Measurements from ENCODE around the gene IFRD1.
A peak's percentile ranks its signal among the peaks of the same experiment; 100 is the strongest.
"Not testable (repeated sequence)": the region's sequence is repeated elsewhere in the genome, so short reads cannot be mapped to it uniquely, and the experiment has no call there.

Gene IFRD1

GRCh38 chr7:112450807-112451761 lies 824 bp downstream of the IFRD1 start:
- Histone ChIP-seq H3K4me1 (peaks cover 0 to 41% (median 21%) of the 10 kb centered on the region in 4 donors), H3K9me3 (no peaks in the 10 kb centered on the region), H3K27me3 (no peaks in the 10 kb centered on the region), H3K4me3 (peak overlapping the region; percentile 98 to 99), H3K27ac (peak overlapping the region; percentile 99 to 100), H3K36me3 (peaks cover 4 to 6% (median 5%) of the 10 kb centered on the region in 3 donors)
- intact Hi-C loops (cut with DNase I; ENCODE audit: low total_unique reads), result loop anchor here (5.0 kb wide), 1 partner anchor 244 kb away; the partner anchor contains the start of genes DOCK4 and ZNF277
- DNase-seq, result peak; percentile 96 to 98
- no peak for TF ChIP-seq CTCF (IDR thresholded peaks at IDR 0.05)

- no peak for TF ChIP-seq CTCF (IDR thresholded peaks at IDR 0.05)
- peak overlapping the region; percentile 99 to 100 for H3K27ac ChIP-seq
- no peaks in the 10 kb centered on the region for H3K9me3 ChIP-seq
- H3K27me3 ChIP-seq, result no peaks in the 10 kb centered on the region
- H3K4me1 ChIP-seq, result peaks cover 0 to 41% (median 21%) of the 10 kb centered on the region in 4 donors
- peak; percentile 91 to 92 for DNase-seq
- peak overlapping the region; percentile 98 to 99 for H3K4me3 ChIP-seq
- H3K36me3 ChIP-seq, result peaks cover 14 to 18% (median 17%) of the 10 kb centered on the region in 3 donors
- intact Hi-C loops (cut with DNase I; ENCODE audit: low total_unique reads), result loop anchor here (5.0 kb wide), 1 partner anchor 245 kb away; the partner anchor contains the start of genes DOCK4 and ZNF277
Observed at GRCh38 chr7:112452102-112452888, 2.0 kb downstream of the IFRD1 start.

DNA sequence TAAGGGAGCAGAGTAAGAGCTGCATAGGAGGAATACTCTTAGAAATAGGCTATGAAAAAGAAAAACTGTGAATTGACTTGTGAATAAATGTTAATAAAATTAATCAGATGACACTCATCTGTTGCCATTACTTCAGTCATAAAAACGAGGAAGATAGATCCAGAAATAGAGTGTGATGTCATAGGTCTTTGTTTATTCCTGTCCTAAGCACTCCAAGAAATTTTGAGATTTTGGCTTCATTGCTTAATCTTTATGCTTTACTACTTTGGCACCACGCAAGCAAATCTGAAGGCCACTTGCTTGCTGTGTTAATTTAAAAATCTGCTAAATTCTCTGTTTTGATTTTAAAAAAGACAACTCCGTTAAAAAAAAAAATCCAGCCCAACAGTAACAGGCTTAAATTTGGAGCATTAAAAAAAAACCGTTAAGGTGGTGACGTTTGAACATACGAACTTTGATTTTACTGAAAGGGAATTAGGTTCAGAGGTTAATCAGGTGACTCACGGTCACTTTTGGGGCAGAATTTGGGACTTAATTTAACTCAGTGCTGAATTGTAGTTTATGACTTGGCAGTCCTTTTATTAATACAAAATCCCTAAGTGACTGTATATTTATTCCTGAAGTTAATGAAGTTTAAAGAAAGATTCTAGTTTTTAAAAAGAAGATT lies 3.4 kb downstream of the IFRD1 start:
- H3K4me3 ChIP-seq, result peak overlapping the region; percentile 98 to 99
- no peak for TF ChIP-seq CTCF (IDR thresholded peaks at IDR 0.05)

GRCh38 chr7:112454191-112454590 lies 3.9 kb downstream of the IFRD1 start:
- H3K27ac ChIP-seq, result peak overlapping the region; percentile 99 to 100
- H3K4me1 ChIP-seq, result peaks cover 0 to 41% (median 20%) of the 10 kb centered on the region in 4 donors
- DNase-seq, result peak in 1 of 2 donors; percentile 27
- H3K36me3 ChIP-seq, result peaks cover 29 to 37% (median 32%) of the 10 kb centered on the region in 3 donors
- peak overlapping the region; percentile 98 to 99 for H3K4me3 ChIP-seq
- not testable (repeated sequence) for H3K27me3 ChIP-seq, H3K9me3 ChIP-seq
- intact Hi-C loops (cut with DNase I; ENCODE audit: low total_unique reads), result loop anchor here (5.0 kb wide), 1 partner anchor 247 kb away; the partner anchor contains the start of genes DOCK4 and ZNF277

More for the DNA sequence above, 3.4 kb downstream of the IFRD1 start:
- H3K27me3 ChIP-seq, result no peaks in the 10 kb centered on the region
- no peak for DNase-seq
- H3K4me1 ChIP-seq, result peaks cover 0 to 41% (median 21%) of the 10 kb centered on the region in 4 donors
- peaks cover 24 to 31% (median 26%) of the 10 kb centered on the region in 3 donors for H3K36me3 ChIP-seq
- H3K9me3 ChIP-seq, result no peaks in the 10 kb centered on the region
- peak overlapping the region; percentile 99 to 100 for H3K27ac ChIP-seq
- intact Hi-C loops (cut with DNase I; ENCODE audit: low total_unique reads), result loop anchor here (5.0 kb wide), 1 partner anchor 246 kb away; the partner anchor contains the start of genes DOCK4 and ZNF277

- Histone ChIP-seq H3K27me3 (no peaks in the 10 kb centered on the region), H3K4me3 (no peak overlapping the region), H3K36me3 (peaks cover 71 to 74% (median 72%) of the 10 kb centered on the region in 3 donors), H3K9me3 (no peaks in the 10 kb centered on the region), H3K27ac (no peak overlapping the region), H3K4me1 (peaks cover 0 to 50% (median 22%) of the 10 kb centered on the region in 4 donors)
- no peak for TF ChIP-seq CTCF (IDR thresholded peaks at IDR 0.05)
- DNase-seq, result no peak
- intact Hi-C loops (cut with DNase I; ENCODE audit: low total_unique reads), result no loop called here
Observed at GRCh38 chr7:112459645-112460044, 9.4 kb downstream of the IFRD1 start.
